ENCODE measurements around the gene RPN2.

RPN2 gene

GRCh38 chr20:37188787-37189186 is 9.7 kb downstream of the RPN2 start:
- DNase-seq, result no peak

- DNase-seq, result no peak
Observed at GRCh38 chr20:37189416-37190016, 10.4 kb downstream of the RPN2 start.

GRCh38 chr20:37190354-37191112 is 11.4 kb downstream of the RPN2 start:
- DNase-seq, result no peak

GRCh38 chr20:37192137-37192854 is 13.2 kb downstream of the RPN2 start:
- peak; percentile 82 for DNase-seq

GRCh38 chr20:37193226-37193625 is 14.1 kb downstream of the RPN2 start:
- no peak for DNase-seq

- DNase-seq, result no peak
Observed at GRCh38 chr20:37193821-37194220, 14.7 kb downstream of the RPN2 start.

- DNase-seq, result no peak
Observed at GRCh38 chr20:37194621-37195417, 15.7 kb downstream of the RPN2 start.

DNA sequence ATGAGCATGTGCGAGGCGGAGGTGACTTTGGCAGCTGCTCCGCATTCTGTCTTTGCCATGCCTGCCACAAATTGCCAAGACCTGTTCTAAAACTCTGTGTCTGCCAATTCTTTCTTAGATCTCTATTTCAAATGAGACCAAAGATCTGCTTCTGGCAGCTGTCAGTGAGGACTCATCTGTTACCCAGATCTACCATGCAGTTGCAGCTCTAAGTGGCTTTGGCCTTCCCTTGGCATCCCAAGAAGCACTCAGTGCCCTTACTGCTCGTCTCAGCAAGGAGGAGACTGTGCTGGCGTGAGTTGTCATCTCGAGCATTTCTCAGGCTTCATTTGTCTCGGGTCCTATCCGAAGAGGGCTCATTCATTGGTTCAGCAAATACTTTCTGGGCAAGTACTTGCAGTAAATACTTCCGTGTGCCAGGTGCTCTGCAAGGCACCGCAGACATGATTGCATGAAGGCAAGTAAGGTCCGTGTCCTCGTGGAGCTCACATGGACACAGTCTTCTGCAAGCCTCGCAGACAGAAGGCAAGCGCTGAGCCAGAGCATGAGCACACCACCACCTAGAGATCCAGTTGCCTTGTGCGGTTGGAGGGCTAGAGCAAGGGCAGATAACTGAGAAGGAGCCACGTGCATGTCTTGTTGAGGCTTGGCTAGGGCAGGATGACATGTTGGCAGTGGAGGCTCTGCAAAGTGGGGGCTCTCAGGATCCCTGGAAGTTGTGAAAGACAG is 20.0 kb downstream of the RPN2 start:
- peak; percentile 10 for DNase-seq

DNA sequence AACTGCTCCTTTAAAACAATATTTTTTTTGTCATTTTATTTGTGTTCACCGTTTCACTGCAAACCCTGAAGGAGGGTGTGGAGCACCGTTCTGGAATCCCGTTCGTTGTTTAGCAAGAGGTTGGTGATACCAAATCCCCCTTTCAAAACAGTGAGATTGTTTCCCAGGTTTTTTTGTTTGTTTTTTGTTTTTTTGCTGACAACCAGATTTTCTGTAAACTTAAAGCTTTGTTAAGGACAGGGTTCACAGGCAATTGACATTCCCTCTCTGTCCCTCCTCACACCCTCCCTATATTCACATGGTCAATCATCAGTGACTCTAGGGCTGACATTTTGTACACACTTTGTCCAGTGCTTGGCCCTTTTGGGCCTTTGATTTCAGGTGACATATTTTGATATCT is 21.2 kb downstream of the RPN2 start:
- DNase-seq, result no peak

DNA sequence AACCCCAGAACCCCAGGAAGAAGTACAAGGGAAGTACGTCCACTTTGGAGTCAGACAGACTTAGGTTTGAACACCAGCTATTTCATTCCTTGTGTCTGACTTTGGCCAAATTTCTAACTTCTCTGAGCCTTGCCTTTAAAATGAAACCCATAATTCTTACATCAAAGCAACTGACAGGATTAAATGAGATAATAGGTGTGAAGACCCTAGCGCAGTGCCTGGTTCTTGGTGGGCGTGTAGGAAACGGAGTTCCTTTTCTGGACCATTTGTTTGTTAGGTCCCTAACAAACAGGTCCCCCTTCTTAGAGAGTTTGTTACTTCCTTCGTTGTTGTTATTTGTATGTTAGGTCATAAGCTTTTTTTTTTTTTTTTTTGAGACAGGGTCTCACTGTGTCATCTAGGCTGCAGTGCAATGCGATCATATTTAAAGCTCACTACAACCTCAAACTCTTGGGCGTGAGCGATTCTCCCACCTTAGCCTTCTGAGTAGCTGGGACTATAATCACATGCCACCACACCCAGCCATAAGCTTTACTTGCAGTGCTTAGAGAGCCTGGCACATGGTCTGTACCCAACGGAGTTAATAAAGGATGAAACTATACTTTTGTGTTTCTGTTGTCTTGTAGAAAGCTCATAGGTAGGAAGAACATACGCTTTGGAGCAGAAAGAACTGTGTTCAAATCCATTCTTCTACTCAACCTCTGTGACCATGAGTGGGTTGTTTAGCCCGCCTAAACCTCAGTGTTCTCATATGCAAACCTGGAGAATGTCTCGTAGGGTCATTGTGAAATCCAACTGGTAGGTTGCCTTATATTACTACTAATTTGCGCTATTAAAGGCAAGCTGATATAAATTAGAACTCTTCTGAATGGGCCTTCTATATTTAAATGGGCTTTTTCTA is 22.0 kb downstream of the RPN2 start:
- no peak for DNase-seq

- DNase-seq, result no peak
Observed at GRCh38 chr20:37201827-37202162, 22.7 kb downstream of the RPN2 start.

GRCh38 chr20:37202267-37202943 is 23.3 kb downstream of the RPN2 start:
- DNase-seq, result peak; percentile 24

DNA sequence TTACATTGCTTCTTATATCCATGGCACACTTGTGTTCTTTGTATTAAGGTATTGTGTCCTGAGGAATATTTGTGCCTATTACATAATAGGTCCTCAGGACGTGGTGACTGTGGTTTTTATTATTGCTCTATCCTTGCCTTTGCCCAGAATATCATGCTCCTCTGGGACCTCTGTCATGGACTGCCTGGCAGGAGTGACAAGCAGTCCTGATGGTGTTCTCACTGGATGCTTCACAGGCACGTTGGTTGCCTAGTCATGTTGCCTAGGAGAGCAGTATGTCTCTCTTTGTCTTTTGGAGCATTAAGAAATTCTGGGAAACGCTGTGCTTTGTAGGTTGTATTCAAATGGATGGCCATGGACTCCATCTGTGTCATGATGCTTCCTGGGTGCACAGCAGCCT is 24.9 kb downstream of the RPN2 start:
- DNase-seq, result no peak

- no peak for DNase-seq
Observed at GRCh38 chr20:37205130-37205529, 26.0 kb downstream of the RPN2 start.

DNA sequence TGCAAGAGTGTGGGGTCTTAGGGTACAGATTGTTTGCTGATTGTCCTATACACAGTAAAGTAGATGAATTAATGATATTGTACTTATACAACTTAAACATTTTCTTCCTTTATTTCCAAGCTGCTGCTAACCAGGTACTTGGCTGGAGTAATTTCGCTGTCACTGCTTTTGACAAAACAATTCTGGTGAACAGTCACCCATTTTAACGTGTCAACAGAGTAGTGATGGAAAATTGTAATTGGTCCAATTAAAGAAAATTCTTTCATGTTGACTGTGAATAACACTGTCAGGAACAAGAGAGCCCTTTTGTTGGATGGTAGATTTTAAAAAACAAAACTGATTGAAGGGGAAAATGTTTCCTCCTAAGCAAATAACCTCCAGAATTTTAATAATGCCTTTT is 26.7 kb downstream of the RPN2 start:
- no peak for DNase-seq

DNA sequence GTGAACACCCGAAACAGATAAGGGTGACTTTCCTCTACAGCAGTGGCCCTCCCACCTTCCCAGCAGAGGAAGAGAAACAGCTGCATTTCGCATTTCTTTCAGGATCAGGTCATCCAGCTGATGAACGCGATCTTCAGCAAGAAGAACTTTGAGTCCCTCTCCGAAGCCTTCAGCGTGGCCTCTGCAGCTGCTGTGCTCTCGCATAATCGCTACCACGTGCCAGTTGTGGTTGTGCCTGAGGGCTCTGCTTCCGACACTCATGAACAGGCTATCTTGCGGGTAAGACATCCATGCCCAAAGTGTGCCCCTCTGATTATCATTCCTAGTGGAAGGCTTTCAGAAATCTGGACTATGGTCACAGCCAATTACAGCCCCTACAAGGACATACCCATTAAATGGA is 28.0 kb downstream of the RPN2 start:
- DNase-seq, result no peak

- DNase-seq, result no peak
Observed at GRCh38 chr20:37209193-37209592, 30.1 kb downstream of the RPN2 start.

DNA sequence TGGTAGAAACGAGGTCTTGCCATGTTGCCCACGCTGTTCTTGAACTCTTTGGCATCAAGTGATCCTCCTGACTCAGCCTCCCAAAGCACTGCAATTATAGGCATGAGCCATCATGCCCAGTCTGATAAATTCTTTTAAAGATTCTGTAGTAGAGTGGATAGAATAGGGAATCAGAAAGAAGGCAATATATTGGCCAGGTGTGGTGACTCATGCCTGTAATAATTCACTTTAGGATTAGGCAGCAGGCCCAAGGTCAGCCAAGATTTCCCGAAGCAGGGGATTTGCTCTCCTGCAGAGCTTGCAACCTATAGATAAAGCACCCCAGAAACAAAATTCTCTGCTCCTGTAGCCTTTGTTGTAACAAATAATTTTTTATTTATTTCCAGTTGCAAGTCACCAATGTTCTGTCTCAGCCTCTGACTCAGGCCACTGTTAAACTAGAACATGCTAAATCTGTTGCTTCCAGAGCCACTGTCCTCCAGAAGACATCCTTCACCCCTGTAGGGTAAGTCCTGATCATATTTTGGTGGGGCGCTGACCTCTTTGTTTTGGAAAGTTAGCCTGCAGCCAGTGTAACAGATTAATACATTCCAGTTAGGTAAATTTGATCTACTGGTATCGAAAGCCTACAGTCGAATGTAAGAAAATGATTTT is 30.7 kb downstream of the RPN2 start:
- DNase-seq, result no peak

- no peak for DNase-seq
Observed at GRCh38 chr20:37218441-37218840, 39.3 kb downstream of the RPN2 start.

DNA sequence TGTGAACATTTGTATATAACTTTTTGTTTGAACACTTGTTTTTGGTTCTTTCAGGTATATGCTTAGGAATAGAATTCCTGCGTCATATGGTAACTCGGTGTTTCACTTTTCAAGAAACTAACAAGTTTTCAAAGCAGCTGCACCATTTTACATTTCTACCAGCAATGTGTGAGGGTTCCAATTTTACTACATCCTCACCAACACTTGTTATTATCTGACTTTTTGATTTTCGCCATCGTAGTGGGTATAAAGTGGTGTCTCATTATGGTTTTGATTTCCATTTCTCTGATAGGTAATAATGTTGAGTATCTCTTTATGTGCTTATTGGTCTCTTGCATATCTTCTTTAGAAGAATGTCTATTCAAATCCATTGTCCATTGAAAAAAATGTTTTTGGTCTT is 39.8 kb downstream of the RPN2 start:
- DNase-seq, result no peak

Measured in DMS79 treated with DMSO at 0.1 percent for 48 hours (cell line).